HG03457 (cell line): ENCODE results near the gene KMT5B.

Source experiments
- ATAC-seq: cut with Tn5 transposase; IDR thresholded peaks from one replicate; pipeline ENCODE4 v1.9.1; 2021; ENCODE audit warnings: moderate number of reproducible peaks; ENCODE audit not compliant: unreplicated experiment

KMT5B gene

GRCh38 chr11:68186061-68186460 lies 27.0 kb downstream of the KMT5B start:
- ATAC-seq: no peak

- ATAC-seq: no peak
Observed at GRCh38 chr11:68181719-68182451, 31.2 kb downstream of the KMT5B start.

- no peak for ATAC-seq
Observed at GRCh38 chr11:68179847-68180246, 33.2 kb downstream of the KMT5B start.

- no peak for ATAC-seq
Observed at GRCh38 chr11:68177877-68178276, 35.2 kb downstream of the KMT5B start.

- no peak for ATAC-seq
Observed at GRCh38 chr11:68173926-68174325, 39.2 kb downstream of the KMT5B start.

GRCh38 chr11:68169442-68169841 lies 43.7 kb downstream of the KMT5B start:
- no peak for ATAC-seq

GRCh38 chr11:68168694-68169093 lies 44.4 kb downstream of the KMT5B start:
- ATAC-seq: no peak

GRCh38 chr11:68167474-68167873 lies 45.6 kb downstream of the KMT5B start:
- ATAC-seq: no peak

- no peak for ATAC-seq
Observed at GRCh38 chr11:68166969-68167368, 46.1 kb downstream of the KMT5B start.

GRCh38 chr11:68165601-68166000 lies 47.5 kb downstream of the KMT5B start:
- no peak for ATAC-seq

- no peak for ATAC-seq
Observed at GRCh38 chr11:68164437-68164836, 48.7 kb downstream of the KMT5B start.

- no peak for ATAC-seq
Observed at GRCh38 chr11:68163691-68164090, 49.4 kb downstream of the KMT5B start.

GRCh38 chr11:68160100-68160695 lies 52.9 kb downstream of the KMT5B start:
- ATAC-seq: no peak

- no peak for ATAC-seq
Observed at GRCh38 chr11:68159665-68160064, 53.4 kb downstream of the KMT5B start.

- ATAC-seq: no peak
Observed at GRCh38 chr11:68159161-68159560, 53.9 kb downstream of the KMT5B start.

- ATAC-seq: no peak
Observed at GRCh38 chr11:68158580-68158979, 54.5 kb downstream of the KMT5B start.

- no peak for ATAC-seq
Observed at GRCh38 chr11:68153742-68154141, 59.4 kb downstream of the KMT5B start.

- no peak for ATAC-seq
Observed at GRCh38 chr11:68150037-68150436, 63.1 kb downstream of the KMT5B start.

- no peak for ATAC-seq
Observed at GRCh38 chr11:68149417-68149816, 63.7 kb downstream of the KMT5B start.

- ATAC-seq: no peak
Observed at GRCh38 chr11:68148879-68149278, 64.2 kb downstream of the KMT5B start.

GRCh38 chr11:68148071-68148805 lies 64.9 kb downstream of the KMT5B start:
- ATAC-seq: no peak
